ENCODE data around the gene STYXL1.
"Not testable (repeated sequence)": the region's sequence is repeated elsewhere in the genome, so short reads cannot be mapped to it uniquely, and the experiment has no call there.

DNA sequence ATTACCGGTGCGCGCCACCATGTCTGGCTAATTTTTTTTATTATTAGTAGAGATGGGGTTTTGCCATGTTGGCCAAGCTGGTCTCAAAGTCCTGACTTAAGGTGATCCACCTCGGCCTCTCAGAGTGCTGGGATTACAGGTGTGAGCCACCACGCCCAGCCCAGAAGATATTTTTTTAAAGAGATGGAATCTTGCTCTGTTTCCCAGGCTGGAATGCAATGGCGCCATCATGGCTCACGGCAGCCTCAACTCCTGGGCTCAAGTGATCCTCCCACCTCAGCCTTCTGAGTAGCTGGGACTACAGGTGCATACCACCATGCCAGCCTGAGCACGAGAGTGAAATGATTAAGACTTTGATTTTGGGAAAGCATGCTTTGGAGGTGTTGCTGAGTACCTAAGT lies 4.9 kb upstream of the STYXL1 start:
- TF ChIP-seq ZNF263 (CRISPR knock-in tag; IDR thresholded peaks at IDR 0.05; ENCODE audit: low read depth); ZNF416 (CRISPR knock-in tag; IDR thresholded peaks at IDR 0.05): not testable (repeated sequence)
- TF ChIP-seq, protein P1, sequence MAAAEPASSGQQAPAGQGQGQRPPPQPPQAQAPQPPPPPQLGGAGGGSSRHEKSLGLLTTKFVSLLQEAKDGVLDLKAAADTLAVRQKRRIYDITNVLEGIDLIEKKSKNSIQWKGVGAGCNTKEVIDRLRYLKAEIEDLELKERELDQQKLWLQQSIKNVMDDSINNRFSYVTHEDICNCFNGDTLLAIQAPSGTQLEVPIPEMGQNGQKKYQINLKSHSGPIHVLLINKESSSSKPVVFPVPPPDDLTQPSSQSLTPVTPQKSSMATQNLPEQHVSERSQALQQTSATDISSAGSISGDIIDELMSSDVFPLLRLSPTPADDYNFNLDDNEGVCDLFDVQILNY (CRISPR knock-in tag; IDR thresholded peaks at IDR 0.05): not testable (repeated sequence)
- TF ChIP-seq, protein P2, sequence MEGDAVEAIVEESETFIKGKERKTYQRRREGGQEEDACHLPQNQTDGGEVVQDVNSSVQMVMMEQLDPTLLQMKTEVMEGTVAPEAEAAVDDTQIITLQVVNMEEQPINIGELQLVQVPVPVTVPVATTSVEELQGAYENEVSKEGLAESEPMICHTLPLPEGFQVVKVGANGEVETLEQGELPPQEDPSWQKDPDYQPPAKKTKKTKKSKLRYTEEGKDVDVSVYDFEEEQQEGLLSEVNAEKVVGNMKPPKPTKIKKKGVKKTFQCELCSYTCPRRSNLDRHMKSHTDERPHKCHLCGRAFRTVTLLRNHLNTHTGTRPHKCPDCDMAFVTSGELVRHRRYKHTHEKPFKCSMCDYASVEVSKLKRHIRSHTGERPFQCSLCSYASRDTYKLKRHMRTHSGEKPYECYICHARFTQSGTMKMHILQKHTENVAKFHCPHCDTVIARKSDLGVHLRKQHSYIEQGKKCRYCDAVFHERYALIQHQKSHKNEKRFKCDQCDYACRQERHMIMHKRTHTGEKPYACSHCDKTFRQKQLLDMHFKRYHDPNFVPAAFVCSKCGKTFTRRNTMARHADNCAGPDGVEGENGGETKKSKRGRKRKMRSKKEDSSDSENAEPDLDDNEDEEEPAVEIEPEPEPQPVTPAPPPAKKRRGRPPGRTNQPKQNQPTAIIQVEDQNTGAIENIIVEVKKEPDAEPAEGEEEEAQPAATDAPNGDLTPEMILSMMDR (IDR thresholded peaks at IDR 0.05): not testable (repeated sequence)
- TF ChIP-seq, protein P3, sequence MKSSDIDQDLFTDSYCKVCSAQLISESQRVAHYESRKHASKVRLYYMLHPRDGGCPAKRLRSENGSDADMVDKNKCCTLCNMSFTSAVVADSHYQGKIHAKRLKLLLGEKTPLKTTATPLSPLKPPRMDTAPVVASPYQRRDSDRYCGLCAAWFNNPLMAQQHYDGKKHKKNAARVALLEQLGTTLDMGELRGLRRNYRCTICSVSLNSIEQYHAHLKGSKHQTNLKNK (CRISPR knock-in tag; IDR thresholded peaks at IDR 0.05): not testable (repeated sequence)
- TF ChIP-seq, protein P4, sequence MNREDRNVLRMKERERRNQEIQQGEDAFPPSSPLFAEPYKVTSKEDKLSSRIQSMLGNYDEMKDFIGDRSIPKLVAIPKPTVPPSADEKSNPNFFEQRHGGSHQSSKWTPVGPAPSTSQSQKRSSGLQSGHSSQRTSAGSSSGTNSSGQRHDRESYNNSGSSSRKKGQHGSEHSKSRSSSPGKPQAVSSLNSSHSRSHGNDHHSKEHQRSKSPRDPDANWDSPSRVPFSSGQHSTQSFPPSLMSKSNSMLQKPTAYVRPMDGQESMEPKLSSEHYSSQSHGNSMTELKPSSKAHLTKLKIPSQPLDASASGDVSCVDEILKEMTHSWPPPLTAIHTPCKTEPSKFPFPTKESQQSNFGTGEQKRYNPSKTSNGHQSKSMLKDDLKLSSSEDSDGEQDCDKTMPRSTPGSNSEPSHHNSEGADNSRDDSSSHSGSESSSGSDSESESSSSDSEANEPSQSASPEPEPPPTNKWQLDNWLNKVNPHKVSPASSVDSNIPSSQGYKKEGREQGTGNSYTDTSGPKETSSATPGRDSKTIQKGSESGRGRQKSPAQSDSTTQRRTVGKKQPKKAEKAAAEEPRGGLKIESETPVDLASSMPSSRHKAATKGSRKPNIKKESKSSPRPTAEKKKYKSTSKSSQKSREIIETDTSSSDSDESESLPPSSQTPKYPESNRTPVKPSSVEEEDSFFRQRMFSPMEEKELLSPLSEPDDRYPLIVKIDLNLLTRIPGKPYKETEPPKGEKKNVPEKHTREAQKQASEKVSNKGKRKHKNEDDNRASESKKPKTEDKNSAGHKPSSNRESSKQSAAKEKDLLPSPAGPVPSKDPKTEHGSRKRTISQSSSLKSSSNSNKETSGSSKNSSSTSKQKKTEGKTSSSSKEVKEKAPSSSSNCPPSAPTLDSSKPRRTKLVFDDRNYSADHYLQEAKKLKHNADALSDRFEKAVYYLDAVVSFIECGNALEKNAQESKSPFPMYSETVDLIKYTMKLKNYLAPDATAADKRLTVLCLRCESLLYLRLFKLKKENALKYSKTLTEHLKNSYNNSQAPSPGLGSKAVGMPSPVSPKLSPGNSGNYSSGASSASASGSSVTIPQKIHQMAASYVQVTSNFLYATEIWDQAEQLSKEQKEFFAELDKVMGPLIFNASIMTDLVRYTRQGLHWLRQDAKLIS (CRISPR knock-in tag; IDR thresholded peaks at IDR 0.05; ENCODE audit: borderline replicate concordance): not testable (repeated sequence)
- TF ChIP-seq, protein P5, sequence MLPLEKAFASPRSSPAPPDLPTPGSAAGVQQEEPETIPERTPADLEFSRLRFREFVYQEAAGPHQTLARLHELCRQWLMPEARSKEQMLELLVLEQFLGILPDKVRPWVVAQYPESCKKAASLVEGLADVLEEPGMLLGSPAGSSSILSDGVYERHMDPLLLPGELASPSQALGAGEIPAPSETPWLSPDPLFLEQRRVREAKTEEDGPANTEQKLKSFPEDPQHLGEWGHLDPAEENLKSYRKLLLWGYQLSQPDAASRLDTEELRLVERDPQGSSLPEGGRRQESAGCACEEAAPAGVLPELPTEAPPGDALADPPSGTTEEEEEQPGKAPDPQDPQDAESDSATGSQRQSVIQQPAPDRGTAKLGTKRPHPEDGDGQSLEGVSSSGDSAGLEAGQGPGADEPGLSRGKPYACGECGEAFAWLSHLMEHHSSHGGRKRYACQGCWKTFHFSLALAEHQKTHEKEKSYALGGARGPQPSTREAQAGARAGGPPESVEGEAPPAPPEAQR (CRISPR knock-in tag; IDR thresholded peaks at IDR 0.05): not testable (repeated sequence)

Data from WTC11 (cell line).